Colonic mucosa (tissue), 4 donors: ENCODE results near the gene AP1AR. TPM values are rescaled to one million over a fixed set of nuclear protein-coding genes. Genes with fewer than 3 reads are reported as not detected.

Experiments used
- DNase-seq: peaks from one replicate; pipeline ENCODE4 v3.0.0-alpha.2; 2020
- H3K27ac ChIP-seq: fragments of 200-600 bp; one replicate; pipeline ENCODE4 v1.8.0; 2021
- H3K27me3 ChIP-seq: fragments of 200-600 bp; one replicate; pipeline ENCODE4 v1.8.0; 2021
- H3K36me3 ChIP-seq: fragments of 200-600 bp; one replicate; pipeline ENCODE4 v1.8.0; 2021
- H3K4me1 ChIP-seq: fragments of 200-600 bp; one replicate; pipeline ENCODE4 v1.8.0; 2021; ENCODE audit warnings: mild to moderate bottlenecking
- H3K4me3 ChIP-seq: fragments of 200-600 bp; one replicate; pipeline ENCODE4 v1.8.0; 2021
- H3K9ac ChIP-seq, 2 donors: one replicate each; pipeline ENCODE4 v1.7.0; 2013; ENCODE audit warnings: control low read depth in 2 of 2, low read depth in 2 of 2, low read length in 2 of 2
- H3K9me3 ChIP-seq: fragments of 200-600 bp; one replicate; pipeline ENCODE4 v1.8.0; 2021
- intact Hi-C: fragments of 100-400 bp; cut with DNase I; formaldehyde crosslinking; loops from one replicate; pipeline ENCODE4 v1.14.1; 2022
- total RNA-seq, 2 donors: library from RNA; stranded (reverse); fragmentation: NEBNext Ultra II Directional in 1 of 2; extraction: Animal tissue kit (Norgen Biotek cat#: 25700) in 1 of 2; gene quantifications; one replicate each; pipeline ENCODE4 v1.2.1, GENCODE V29; 2021
- TF ChIP-seq, protein P1 (sequence below): fragments of 200-600 bp; IDR thresholded peaks from one replicate; pipeline ENCODE4 v1.8.0; 2022; ENCODE audit warnings: antibody characterized with exemption, mild to moderate bottlenecking
- donor health status: healthy.
- donor health status: DM: no; HTN: no; CAD: no.
- donor health status: DM: no; HTN: no; CAD: no.

AP1AR gene
- total RNA-seq, 2 donors from 2014 or later: 27.9 to 42.4 TPM

DNA sequence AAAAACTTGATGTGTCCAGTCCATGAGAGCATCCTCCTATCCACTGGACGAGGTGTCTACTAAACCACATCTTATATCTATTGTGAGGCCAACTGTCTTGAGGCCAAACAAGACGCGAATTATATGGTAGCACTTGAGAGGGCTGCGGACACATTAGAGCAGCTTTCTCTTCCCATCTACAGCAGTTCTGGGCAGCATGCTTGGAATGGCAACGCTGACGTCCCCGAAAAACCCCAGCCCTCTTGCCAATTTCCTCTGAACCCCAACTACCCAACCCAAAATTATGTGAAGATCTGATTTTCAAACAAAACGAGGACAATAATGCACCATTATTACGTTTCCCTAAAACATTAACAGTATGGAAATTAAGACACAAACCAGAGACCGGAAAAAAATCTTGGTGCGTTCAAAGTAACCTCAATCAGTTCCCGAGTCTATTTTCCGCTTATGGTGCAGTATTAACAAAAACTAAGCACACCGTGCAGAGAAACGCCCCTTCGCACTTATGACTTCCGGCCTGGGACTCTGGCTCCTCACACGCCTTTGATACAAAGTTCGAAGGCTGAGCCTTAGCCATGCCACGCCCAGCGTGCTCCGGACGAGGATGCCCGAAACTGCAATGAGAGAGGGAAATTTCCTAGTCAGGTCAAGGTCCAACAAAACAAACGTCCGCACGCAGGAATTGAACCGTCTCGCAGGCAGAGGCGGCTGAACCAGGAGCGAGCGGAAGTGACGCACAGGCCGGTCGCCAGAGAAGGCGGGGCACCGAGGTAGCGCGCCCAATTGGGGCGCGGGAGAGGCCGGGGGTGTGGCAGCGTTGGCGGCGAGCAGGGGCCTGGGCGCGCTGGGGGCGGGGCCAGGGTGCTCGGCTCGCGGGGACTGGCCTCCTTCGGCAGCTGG lies 458 bp upstream of the AP1AR start:
- H3K9ac ChIP-seq: peak overlapping the region; percentile 95 to 96
- peak overlapping the region; percentile 78 for H3K4me3 ChIP-seq
- no peaks in the 10 kb centered on the region for H3K36me3 ChIP-seq
- TF ChIP-seq, protein P1, sequence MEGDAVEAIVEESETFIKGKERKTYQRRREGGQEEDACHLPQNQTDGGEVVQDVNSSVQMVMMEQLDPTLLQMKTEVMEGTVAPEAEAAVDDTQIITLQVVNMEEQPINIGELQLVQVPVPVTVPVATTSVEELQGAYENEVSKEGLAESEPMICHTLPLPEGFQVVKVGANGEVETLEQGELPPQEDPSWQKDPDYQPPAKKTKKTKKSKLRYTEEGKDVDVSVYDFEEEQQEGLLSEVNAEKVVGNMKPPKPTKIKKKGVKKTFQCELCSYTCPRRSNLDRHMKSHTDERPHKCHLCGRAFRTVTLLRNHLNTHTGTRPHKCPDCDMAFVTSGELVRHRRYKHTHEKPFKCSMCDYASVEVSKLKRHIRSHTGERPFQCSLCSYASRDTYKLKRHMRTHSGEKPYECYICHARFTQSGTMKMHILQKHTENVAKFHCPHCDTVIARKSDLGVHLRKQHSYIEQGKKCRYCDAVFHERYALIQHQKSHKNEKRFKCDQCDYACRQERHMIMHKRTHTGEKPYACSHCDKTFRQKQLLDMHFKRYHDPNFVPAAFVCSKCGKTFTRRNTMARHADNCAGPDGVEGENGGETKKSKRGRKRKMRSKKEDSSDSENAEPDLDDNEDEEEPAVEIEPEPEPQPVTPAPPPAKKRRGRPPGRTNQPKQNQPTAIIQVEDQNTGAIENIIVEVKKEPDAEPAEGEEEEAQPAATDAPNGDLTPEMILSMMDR: no peak
- H3K27ac ChIP-seq: peak overlapping the region; percentile 97
- intact Hi-C loops: no loop called here
- no peaks in the 10 kb centered on the region for H3K27me3 ChIP-seq
- no peaks in the 10 kb centered on the region for H3K9me3 ChIP-seq
- H3K4me1 ChIP-seq: peaks cover 4% of the 10 kb centered on the region
- peak; percentile 99 for DNase-seq

DNA sequence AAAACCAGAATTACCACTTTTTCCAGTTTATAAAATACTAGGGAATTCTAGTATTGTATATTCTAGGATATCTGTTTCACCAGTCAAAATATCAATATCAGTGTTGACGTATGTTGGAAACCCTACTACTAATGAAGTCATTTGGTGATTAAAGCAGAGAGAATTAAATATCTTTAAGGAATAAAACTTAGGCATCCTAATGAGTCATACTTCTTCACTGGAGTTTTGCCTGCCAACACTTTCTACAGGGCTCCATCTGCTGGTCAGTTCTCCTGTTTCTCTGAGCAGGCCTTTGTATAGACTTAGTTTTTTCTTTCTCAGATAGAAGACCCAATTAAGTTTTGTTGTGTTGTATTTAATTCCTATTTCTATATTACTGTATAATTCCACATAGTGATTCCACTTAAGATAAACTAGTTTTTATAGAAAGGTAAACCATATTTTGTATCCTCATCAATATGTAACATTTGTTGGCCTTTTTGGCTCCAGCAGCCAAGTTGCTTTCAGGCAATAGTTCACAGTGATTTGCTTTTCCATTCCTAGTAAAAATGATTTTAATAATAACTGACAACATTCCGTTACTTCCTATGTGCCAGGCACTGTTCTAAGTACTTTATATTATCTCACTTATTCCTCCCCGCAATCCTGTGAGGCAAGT lies 3.5 kb downstream of the AP1AR start:
- Histone ChIP-seq H3K36me3 (no peaks in the 10 kb centered on the region), H3K27me3 (no peaks in the 10 kb centered on the region), H3K27ac (no peak overlapping the region), H3K4me1 (peaks cover 4% of the 10 kb centered on the region), H3K9me3 (no peaks in the 10 kb centered on the region), H3K4me3 (no peak overlapping the region), H3K9ac (no peak overlapping the region)
- DNase-seq: peak; percentile 81
- intact Hi-C loops: loop anchor here (5.0 kb wide), 1 partner anchor 138 kb away; no protein-coding TSS in a partner anchor
- TF ChIP-seq, protein P1: peak; percentile 66

DNA sequence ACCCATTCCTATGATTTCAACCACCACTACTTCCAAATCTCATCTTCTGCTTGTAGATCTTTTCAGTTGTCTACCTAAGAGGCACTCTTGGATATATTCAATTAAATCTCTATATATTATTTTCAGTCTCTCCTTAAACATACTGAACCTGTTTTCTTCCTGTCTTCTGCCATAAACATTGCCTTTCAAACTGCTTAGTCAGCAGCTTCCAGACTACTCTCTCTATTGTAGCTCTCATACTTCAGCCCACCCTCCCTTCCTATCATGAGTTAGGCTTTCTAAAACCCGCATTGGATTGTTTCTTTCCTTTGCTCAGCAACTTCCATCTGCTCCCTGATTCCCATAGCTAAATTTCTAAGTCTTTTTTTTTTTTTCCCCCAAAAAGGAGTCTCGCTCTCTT lies 4.5 kb downstream of the AP1AR start:
- TF ChIP-seq, protein P1: no peak
- H3K9ac ChIP-seq: no peak overlapping the region
- H3K4me3 ChIP-seq: no peak overlapping the region
- H3K36me3 ChIP-seq: no peaks in the 10 kb centered on the region
- no peaks in the 10 kb centered on the region for H3K9me3 ChIP-seq
- intact Hi-C loops: loop anchor here (5.0 kb wide), 1 partner anchor 139 kb away; no protein-coding TSS in a partner anchor
- DNase-seq: no peak
- H3K27ac ChIP-seq: no peak overlapping the region
- peaks cover 4% of the 10 kb centered on the region for H3K4me1 ChIP-seq
- H3K27me3 ChIP-seq: no peaks in the 10 kb centered on the region

DNA sequence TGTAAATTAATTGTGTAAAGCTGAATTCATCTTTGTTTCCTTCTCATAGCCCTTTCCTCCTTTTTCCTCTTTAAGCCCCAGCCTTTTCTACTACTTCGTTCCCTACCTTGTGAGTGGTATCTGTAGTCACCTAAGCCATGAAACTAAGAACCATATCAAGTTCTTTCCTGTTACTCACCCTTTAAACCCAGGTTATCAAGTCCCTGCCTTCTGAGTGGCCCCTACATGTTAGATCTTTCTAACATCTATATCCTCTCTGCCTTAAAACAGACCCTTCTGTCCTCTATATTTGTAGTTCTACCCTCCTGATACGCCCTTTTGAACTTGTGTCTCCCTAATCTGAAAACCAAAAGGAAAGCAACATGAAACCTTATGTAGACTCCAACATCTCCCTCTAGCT lies 7.2 kb downstream of the AP1AR start:
- intact Hi-C loops: loop anchor here (5.0 kb wide), 1 partner anchor 142 kb away; no protein-coding TSS in a partner anchor
- Histone ChIP-seq H3K4me1 (no peaks in the 10 kb centered on the region), H3K27ac (no peak overlapping the region), H3K36me3 (no peaks in the 10 kb centered on the region), H3K9ac (no peak overlapping the region), H3K9me3 (no peaks in the 10 kb centered on the region), H3K4me3 (no peak overlapping the region), H3K27me3 (no peaks in the 10 kb centered on the region)
- TF ChIP-seq, protein P1: no peak
- no peak for DNase-seq

DNA sequence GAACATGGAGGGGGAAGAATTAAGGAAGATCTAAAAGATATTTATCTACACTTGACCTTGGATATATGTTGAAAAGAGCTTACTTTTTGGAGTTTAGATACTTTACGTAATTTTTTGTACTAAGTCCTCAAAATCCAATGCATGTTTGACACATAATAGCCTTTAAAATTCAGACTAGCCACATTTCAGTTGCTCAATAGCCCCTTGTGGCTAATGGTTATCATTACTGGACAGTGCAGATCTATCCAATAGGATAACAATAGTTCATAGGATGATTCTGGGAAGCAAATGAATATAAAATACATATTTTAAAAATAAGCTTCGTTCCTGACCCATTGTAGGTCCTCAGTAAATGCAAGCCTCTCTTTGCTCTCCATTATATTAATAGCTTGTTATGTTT lies 13.8 kb downstream of the AP1AR start:
- TF ChIP-seq, protein P1: no peak

More for the DNA sequence above, 13.8 kb downstream of the AP1AR start:
- H3K27ac ChIP-seq: no peak overlapping the region
- no peaks in the 10 kb centered on the region for H3K27me3 ChIP-seq
- H3K9ac ChIP-seq: no peak overlapping the region
- intact Hi-C loops: no loop called here
- no peaks in the 10 kb centered on the region for H3K9me3 ChIP-seq
- no peak overlapping the region for H3K4me3 ChIP-seq
- no peak for DNase-seq
- H3K4me1 ChIP-seq: no peaks in the 10 kb centered on the region
- H3K36me3 ChIP-seq: no peaks in the 10 kb centered on the region
